ENCODE data around the gene CCL13. TPM values are rescaled to one million over a fixed set of nuclear protein-coding genes. Genes with fewer than 3 reads are reported as not detected.

Gene CCL13
- total and polyA plus RNA-seq, 12 donors, result 0.39 to 64.0 (median 1.4) TPM; not detected in 1

DNA sequence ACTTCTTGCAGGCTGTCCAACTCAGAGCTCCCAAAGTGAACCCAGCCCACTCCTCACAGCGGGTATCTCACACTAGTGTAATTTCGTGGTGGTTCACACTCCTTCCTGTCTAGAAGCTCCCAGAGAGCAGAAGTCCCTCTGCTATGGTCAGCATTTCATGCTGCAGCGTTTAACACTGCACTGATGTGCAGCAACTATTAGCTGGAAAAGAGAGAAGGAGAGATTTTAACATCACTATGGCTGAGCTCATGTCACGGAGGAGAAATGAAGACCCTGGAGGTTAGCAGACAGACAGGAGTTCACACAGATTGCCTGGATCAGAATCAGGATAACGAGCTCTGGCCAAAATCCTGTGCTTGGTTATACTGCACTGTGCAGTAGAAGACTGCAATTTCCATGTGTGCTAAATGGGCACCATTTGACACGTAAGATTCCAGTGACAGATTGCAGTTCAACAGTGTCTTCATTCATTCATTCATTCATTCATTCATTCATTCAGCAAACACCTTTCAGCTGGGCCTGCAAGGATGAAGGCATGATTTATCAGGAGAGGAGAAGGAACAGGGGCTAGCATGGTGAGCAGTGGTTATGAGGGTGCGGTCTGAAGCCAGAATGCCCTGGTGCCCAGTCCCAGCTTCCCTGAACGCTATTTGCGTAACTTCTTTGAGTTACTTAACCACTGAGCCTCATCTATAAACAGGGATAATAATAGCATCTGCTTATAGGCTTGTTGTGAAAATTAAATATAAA lies 12.1 kb downstream of the CCL13 start:
- Histone ChIP-seq H3K36me3 (no peaks in the 10 kb centered on the region), H3K27ac (no peak overlapping the region), H3K9me3 (no peaks in the 10 kb centered on the region), H3K4me3 (no peak overlapping the region), H3K4me1 (peaks cover 0 to 53% (median 0%) of the 10 kb centered on the region in 9 donors), H3K27me3 (peaks cover 0 to 35% (median 9%) of the 10 kb centered on the region in 7 donors)
- ATAC-seq, result no peak
- 72 to 73% methylated on average over 9 of the region's 9 CpGs for WGBS, 2 donors
- intact Hi-C loops (cut with DNase I), result loop anchor here in 2 of 10 donors (10.0 kb wide), 1 partner anchor 594 kb away; no protein-coding TSS in a partner anchor
- TF ChIP-seq, protein P1, sequence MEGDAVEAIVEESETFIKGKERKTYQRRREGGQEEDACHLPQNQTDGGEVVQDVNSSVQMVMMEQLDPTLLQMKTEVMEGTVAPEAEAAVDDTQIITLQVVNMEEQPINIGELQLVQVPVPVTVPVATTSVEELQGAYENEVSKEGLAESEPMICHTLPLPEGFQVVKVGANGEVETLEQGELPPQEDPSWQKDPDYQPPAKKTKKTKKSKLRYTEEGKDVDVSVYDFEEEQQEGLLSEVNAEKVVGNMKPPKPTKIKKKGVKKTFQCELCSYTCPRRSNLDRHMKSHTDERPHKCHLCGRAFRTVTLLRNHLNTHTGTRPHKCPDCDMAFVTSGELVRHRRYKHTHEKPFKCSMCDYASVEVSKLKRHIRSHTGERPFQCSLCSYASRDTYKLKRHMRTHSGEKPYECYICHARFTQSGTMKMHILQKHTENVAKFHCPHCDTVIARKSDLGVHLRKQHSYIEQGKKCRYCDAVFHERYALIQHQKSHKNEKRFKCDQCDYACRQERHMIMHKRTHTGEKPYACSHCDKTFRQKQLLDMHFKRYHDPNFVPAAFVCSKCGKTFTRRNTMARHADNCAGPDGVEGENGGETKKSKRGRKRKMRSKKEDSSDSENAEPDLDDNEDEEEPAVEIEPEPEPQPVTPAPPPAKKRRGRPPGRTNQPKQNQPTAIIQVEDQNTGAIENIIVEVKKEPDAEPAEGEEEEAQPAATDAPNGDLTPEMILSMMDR (IDR thresholded peaks at IDR 0.05), result no peak
- DNase-seq, result no peak

DNA sequence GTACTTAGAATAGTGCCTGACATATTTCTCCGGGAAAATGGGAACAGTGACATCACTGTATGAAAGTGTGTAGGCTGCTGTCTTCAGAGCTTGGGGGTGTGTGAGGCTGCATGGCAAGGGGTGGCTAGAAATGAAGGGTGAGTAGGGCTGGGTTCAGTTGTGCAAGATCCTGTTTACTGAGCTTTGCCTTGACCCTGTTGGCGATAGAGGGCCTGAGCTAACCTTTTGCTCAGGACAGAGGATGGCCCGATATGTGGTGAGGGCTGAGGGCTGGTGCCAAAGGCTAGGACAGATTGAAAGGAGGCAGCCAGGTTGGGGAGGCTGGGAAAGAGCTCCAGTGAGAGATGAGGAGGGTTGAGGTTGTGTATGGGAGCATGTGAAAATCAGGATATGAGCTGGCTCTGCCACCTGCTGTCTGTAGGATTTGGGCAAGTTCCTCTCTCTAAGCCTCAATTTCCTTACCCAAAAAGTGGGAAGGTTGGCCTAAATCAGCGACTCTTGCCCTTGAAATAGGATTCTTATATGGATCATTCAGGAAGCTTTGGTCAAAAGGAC lies 12.7 kb downstream of the CCL13 start:
- ATAC-seq (peak in 3 of 8 donors; percentile 26 to 43 (median 35)), DNase-seq (no peak)
- no peaks in the 10 kb centered on the region for H3K9me3 ChIP-seq
- WGBS, 2 donors, result 55 to 57% methylated on average over 4 of the region's 4 CpGs
- no peak overlapping the region for H3K27ac ChIP-seq
- intact Hi-C loops (cut with DNase I), result loop anchor here in 2 of 10 donors (10.0 kb wide), 1 partner anchor 594 kb away; no protein-coding TSS in a partner anchor
- no peak overlapping the region for H3K4me3 ChIP-seq
- H3K4me1 ChIP-seq, result peaks cover 0 to 53% (median 0%) of the 10 kb centered on the region in 9 donors
- TF ChIP-seq, protein P1 (IDR thresholded peaks at IDR 0.05), result no peak
- H3K36me3 ChIP-seq, result no peaks in the 10 kb centered on the region
- peaks cover 0 to 31% (median 4%) of the 10 kb centered on the region in 7 donors for H3K27me3 ChIP-seq

GRCh38 chr17:34369571-34369970 lies 13.3 kb downstream of the CCL13 start:
- Histone ChIP-seq H3K36me3 (no peaks in the 10 kb centered on the region), H3K4me1 (peaks cover 0 to 53% (median 0%) of the 10 kb centered on the region in 9 donors), H3K27me3 (peaks cover 0 to 25% (median 3%) of the 10 kb centered on the region in 7 donors), H3K27ac (no peak overlapping the region), H3K9me3 (no peaks in the 10 kb centered on the region), H3K4me3 (no peak overlapping the region)
- intact Hi-C loops (cut with DNase I), result loop anchor here in 2 of 10 donors (10.0 kb wide), 1 partner anchor 595 kb away; no protein-coding TSS in a partner anchor
- no peak for ATAC-seq
- WGBS, 2 donors, result 80 to 85% methylated on average over 3 of the region's 3 CpGs
- DNase-seq, result no peak
- TF ChIP-seq, protein P1 (IDR thresholded peaks at IDR 0.05), result no peak

DNA sequence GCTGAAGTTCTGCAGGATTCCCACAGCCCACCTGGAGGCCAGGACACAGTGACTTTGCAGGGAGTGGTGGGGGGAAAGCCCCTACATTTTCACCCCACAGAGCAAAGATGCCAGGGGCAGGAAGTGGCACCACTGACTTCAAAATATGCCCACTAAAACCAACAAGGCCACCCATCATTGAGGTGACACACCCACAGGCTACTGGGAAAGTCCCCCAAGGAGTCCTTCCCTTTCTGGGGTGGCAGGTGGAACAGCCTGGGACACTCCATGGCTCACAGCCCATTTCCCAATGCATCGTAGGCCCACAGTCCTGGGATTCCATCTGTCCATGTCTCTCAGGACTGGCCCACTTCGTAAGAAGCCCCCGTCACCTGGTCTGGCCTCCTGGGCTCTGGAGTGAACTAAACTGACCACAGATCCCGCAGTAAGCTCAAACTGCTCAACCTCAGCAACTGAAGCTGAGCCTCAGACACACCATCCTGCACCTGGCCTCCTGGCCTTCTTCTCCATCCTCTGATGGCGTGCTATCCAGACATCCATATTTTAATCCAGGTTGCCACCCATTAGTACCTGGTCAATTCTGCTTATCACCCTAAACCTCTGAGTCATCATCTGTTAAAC lies 14.2 kb downstream of the CCL13 start:
- no peak overlapping the region for H3K27ac ChIP-seq
- peaks cover 0 to 51% (median 0%) of the 10 kb centered on the region in 9 donors for H3K4me1 ChIP-seq
- H3K9me3 ChIP-seq, result no peaks in the 10 kb centered on the region
- H3K4me3 ChIP-seq, result no peak overlapping the region
- TF ChIP-seq, protein P1 (IDR thresholded peaks at IDR 0.05), result no peak
- ATAC-seq (no peak), DNase-seq (no peak)
- WGBS, 2 donors, result 93 to 95% methylated on average over 5 of the region's 5 CpGs
- peaks cover 0 to 21% (median 0%) of the 10 kb centered on the region in 7 donors for H3K27me3 ChIP-seq
- no peaks in the 10 kb centered on the region for H3K36me3 ChIP-seq
- intact Hi-C loops (cut with DNase I), result no loop called here

All from heart right ventricle (tissue), 16 donors.